ENCODE results near the gene NELFB. TPM values are rescaled to one million over a fixed set of nuclear protein-coding genes. Genes with fewer than 3 reads are reported as not detected.
A peak's percentile ranks its signal among the peaks of the same experiment; 100 is the strongest.

NELFB gene
- total RNA-seq, 1 donor from 2014 or later, result 61.9 TPM

- DNase-seq (ENCODE audit: extremely low spot score, unreplicated experiment), result no peak
- no peaks in the 10 kb centered on the region for H3K4me1 Mint-ChIP-seq (ENCODE audit: unreplicated experiment)
- H3K27me3 Mint-ChIP-seq, result peaks cover 21% of the 10 kb centered on the region
- no peaks in the 10 kb centered on the region for H3K36me3 Mint-ChIP-seq
- H3K27ac Mint-ChIP-seq, result peak overlapping the region; percentile 12
- H3K4me3 Mint-ChIP-seq, result no peak overlapping the region
- H3K9me3 Mint-ChIP-seq, result no peaks in the 10 kb centered on the region
- TF ChIP-seq CTCF (conservative IDR thresholded peaks at IDR 0.05), result peak; percentile 68
Observed at GRCh38 chr9:137286975-137287383, 31.9 kb downstream of the NELFB start.

GRCh38 chr9:137293094-137293481, 38.0 kb downstream of the NELFB start:
- Mint-ChIP-seq H3K27ac (peak overlapping the region; percentile 78), H3K4me1 (ENCODE audit: unreplicated experiment) (peaks cover 5% of the 10 kb centered on the region), H3K36me3 (no peaks in the 10 kb centered on the region), H3K4me3 (peak overlapping the region; percentile 75), H3K9me3 (no peaks in the 10 kb centered on the region), H3K27me3 (peaks cover 33% of the 10 kb centered on the region)
- TF ChIP-seq CTCF (conservative IDR thresholded peaks at IDR 0.05), result no peak
- DNase-seq (ENCODE audit: extremely low spot score, unreplicated experiment), result no peak

- Mint-ChIP-seq H3K4me1 (ENCODE audit: unreplicated experiment) (peaks cover 5% of the 10 kb centered on the region), H3K27me3 (peaks cover 36% of the 10 kb centered on the region), H3K4me3 (peak overlapping the region; percentile 75), H3K27ac (peak overlapping the region; percentile 78), H3K9me3 (no peaks in the 10 kb centered on the region), H3K36me3 (no peaks in the 10 kb centered on the region)
- TF ChIP-seq CTCF (conservative IDR thresholded peaks at IDR 0.05), result no peak
- no peak for DNase-seq (ENCODE audit: extremely low spot score, unreplicated experiment)
Observed at GRCh38 chr9:137293482-137294090, 38.5 kb downstream of the NELFB start.

- no peaks in the 10 kb centered on the region for H3K9me3 Mint-ChIP-seq
- no peaks in the 10 kb centered on the region for H3K36me3 Mint-ChIP-seq
- H3K4me3 Mint-ChIP-seq, result peak overlapping the region; percentile 75
- no peak for TF ChIP-seq CTCF (conservative IDR thresholded peaks at IDR 0.05)
- no peak for DNase-seq (ENCODE audit: extremely low spot score, unreplicated experiment)
- peaks cover 5% of the 10 kb centered on the region for H3K4me1 Mint-ChIP-seq (ENCODE audit: unreplicated experiment)
- H3K27me3 Mint-ChIP-seq, result peaks cover 42% of the 10 kb centered on the region
- peak overlapping the region; percentile 78 for H3K27ac Mint-ChIP-seq
Observed at GRCh38 chr9:137294091-137294680, 39.1 kb downstream of the NELFB start.

GRCh38 chr9:137294681-137295237, 39.6 kb downstream of the NELFB start:
- Mint-ChIP-seq H3K27ac (peak overlapping the region; percentile 78), H3K36me3 (no peaks in the 10 kb centered on the region)

More at GRCh38 chr9:137294681-137295237, 39.6 kb downstream of the NELFB start:
- peak overlapping the region; percentile 75 for H3K4me3 Mint-ChIP-seq
- peak; percentile 36 for TF ChIP-seq CTCF (conservative IDR thresholded peaks at IDR 0.05)
- no peak for DNase-seq (ENCODE audit: extremely low spot score, unreplicated experiment)
- no peaks in the 10 kb centered on the region for H3K9me3 Mint-ChIP-seq
- peaks cover 45% of the 10 kb centered on the region for H3K27me3 Mint-ChIP-seq
- H3K4me1 Mint-ChIP-seq (ENCODE audit: unreplicated experiment), result peaks cover 5% of the 10 kb centered on the region
